Loucy (cell line): ENCODE results near the gene SLC9A9.

Experiments used
- EZH2phosphoT487 ChIP-seq: fragments of 200-600 bp; IDR thresholded peaks from 2 replicates; pipeline ENCODE4 v1.6.1; 2018; ENCODE audit warnings: antibody characterized with exemption, mild to moderate bottlenecking, moderate library complexity, borderline replicate concordance
- TF ChIP-seq, protein P1 (sequence below): fragments of 200-600 bp; sonication (generic); conservative IDR thresholded peaks from 2 replicates; pipeline ENCODE4 v1.5.1; 2014; ENCODE audit warnings: mild to moderate bottlenecking, antibody characterized with exemption, low read length

DNA sequence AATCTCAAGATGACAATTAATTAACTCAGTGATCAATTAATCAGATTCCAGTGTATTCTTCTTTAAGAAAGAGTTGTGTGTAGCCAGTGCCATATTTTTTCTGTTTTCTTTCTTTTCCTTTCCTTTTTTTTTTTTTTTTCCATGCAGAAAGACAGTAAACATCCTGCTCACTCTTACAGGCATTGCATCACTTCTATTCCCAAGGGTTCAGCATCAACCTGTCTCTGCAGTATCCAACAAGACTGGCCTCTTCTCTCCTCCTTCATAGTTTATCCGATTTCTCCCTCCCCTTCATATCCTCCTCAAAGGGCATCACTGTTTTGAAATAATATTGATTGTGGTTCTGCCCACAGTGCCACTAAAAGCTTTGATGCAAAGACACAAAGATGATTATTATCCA, 17.0 kb upstream of the SLC9A9 start:
- TF ChIP-seq, protein P1, sequence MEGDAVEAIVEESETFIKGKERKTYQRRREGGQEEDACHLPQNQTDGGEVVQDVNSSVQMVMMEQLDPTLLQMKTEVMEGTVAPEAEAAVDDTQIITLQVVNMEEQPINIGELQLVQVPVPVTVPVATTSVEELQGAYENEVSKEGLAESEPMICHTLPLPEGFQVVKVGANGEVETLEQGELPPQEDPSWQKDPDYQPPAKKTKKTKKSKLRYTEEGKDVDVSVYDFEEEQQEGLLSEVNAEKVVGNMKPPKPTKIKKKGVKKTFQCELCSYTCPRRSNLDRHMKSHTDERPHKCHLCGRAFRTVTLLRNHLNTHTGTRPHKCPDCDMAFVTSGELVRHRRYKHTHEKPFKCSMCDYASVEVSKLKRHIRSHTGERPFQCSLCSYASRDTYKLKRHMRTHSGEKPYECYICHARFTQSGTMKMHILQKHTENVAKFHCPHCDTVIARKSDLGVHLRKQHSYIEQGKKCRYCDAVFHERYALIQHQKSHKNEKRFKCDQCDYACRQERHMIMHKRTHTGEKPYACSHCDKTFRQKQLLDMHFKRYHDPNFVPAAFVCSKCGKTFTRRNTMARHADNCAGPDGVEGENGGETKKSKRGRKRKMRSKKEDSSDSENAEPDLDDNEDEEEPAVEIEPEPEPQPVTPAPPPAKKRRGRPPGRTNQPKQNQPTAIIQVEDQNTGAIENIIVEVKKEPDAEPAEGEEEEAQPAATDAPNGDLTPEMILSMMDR: no peak
- no peak for TF ChIP-seq EZH2phosphoT487
